ENCODE data around the gene PRKD1. TPM values are rescaled to one million over a fixed set of nuclear protein-coding genes. Genes with fewer than 3 reads are reported as not detected.

Gene PRKD1
- total and polyA plus RNA-seq, 2 donors (not counting 1 experiment from before 2014, with no cell fraction given): 0.03 to 4.3 TPM

DNA sequence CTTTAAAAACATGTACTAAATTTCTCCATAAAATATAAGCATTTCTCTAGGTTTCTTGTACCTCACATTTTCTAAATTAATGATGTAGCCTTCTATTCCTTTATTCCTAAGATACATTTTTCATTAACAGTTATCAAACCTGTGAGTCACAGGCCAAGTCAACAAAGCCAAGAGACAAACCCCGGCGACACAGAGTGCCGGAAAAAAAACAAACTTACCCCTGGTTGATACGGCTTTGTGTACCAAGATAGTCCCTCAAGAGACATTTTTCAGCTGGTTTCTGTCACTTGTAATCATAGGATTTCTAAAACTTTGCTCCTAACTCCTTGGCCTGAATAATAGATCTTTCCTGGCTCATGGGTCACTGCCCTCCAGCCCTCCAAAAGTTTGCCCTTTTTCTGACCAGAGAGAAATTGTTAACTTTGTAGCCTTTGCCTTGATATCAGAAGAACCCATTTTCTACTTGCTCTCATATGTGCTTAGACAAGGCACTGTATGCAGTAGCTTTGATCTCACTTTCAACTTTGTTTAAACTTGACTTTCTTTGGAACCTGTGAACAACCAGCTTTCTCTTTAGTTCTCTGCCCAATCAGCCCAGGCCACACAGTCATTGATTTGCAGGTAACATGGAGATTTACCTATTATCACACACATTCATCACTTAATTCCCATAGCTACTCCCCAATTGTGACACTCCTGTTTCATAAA lies 172.2 kb downstream of the PRKD1 start:
- intact Hi-C loops (cut with micrococcal nuclease): no loop called here
- Histone ChIP-seq H3K4me1 (ENCODE audit: control insufficient read depth in 2 of 2, insufficient read depth in 2 of 2, low read length in 2 of 2) (no peaks in the 10 kb centered on the region), H3K27me3 (replicated peaks in 1 of 4; ENCODE audit: control extremely low read depth in 1 of 4, control insufficient read depth in 3 of 4, insufficient read depth in 4 of 4, low read length in 3 of 4) (no peaks in the 10 kb centered on the region), H3K9me3 (ENCODE audit: control extremely low read depth in 1 of 3, control insufficient read depth in 2 of 3, insufficient read depth in 1 of 3, low read length in 2 of 3) (no peaks in the 10 kb centered on the region), H3K4me3 (ENCODE audit: control extremely low read depth in 1 of 5, extremely low read depth in 1 of 5, insufficient read depth in 1 of 5, low read depth in 2 of 5, low read length in 4 of 5) (no peak overlapping the region), H3K36me3 (replicated peaks in 1 of 2; ENCODE audit: control extremely low read depth in 1 of 2, control insufficient read depth in 1 of 2, extremely low read depth in 1 of 2, insufficient read depth in 2 of 2, low read length in 1 of 2) (no peaks in the 10 kb centered on the region), H4K20me1 (ENCODE audit: control insufficient read depth, insufficient read depth, low read length, poor library complexity, severe bottlenecking) (no peaks in the 10 kb centered on the region), H3K4me2 (replicated peaks; ENCODE audit: low read depth, low read length, poor library complexity, severe bottlenecking) (no peak overlapping the region), H3K9ac (ENCODE audit: low read length) (no peak overlapping the region), H3K79me2 (ENCODE audit: control insufficient read depth, insufficient read depth, low read length) (no peaks in the 10 kb centered on the region), H3K27ac (ENCODE audit: low read length in 2 of 2) (no peak overlapping the region), H2AFZ (ENCODE audit: insufficient read depth, low read depth, low read length, poor library complexity, severe bottlenecking) (no peak overlapping the region)
- Mint-ChIP-seq H3K9me3 (ENCODE audit: insufficient read depth) (peaks cover 5% of the 10 kb centered on the region), H3K4me1 (peaks cover 13% of the 10 kb centered on the region), H3K27ac (no peak overlapping the region), H3K27me3 (no peaks in the 10 kb centered on the region), H3K4me3 (no peak overlapping the region)
- DNase-seq (no peak), ATAC-seq (ENCODE audit: low read depth) (no peak)
- TF ChIP-seq, protein P1, sequence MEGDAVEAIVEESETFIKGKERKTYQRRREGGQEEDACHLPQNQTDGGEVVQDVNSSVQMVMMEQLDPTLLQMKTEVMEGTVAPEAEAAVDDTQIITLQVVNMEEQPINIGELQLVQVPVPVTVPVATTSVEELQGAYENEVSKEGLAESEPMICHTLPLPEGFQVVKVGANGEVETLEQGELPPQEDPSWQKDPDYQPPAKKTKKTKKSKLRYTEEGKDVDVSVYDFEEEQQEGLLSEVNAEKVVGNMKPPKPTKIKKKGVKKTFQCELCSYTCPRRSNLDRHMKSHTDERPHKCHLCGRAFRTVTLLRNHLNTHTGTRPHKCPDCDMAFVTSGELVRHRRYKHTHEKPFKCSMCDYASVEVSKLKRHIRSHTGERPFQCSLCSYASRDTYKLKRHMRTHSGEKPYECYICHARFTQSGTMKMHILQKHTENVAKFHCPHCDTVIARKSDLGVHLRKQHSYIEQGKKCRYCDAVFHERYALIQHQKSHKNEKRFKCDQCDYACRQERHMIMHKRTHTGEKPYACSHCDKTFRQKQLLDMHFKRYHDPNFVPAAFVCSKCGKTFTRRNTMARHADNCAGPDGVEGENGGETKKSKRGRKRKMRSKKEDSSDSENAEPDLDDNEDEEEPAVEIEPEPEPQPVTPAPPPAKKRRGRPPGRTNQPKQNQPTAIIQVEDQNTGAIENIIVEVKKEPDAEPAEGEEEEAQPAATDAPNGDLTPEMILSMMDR (IDR thresholded peaks at IDR 0.05): no peak
- TF ChIP-seq EZH2 (IDR thresholded peaks at IDR 0.05; ENCODE audit: borderline replicate concordance, insufficient read depth, low read depth, low read length, poor library complexity, severe bottlenecking): no peak
- 80% methylated on average over 4 of the region's 4 CpGs for WGBS (ENCODE audit: insufficient coverage)
- POLR2A ChIA-PET: no interaction called here
- CTCF ChIA-PET: no interaction called here

DNA sequence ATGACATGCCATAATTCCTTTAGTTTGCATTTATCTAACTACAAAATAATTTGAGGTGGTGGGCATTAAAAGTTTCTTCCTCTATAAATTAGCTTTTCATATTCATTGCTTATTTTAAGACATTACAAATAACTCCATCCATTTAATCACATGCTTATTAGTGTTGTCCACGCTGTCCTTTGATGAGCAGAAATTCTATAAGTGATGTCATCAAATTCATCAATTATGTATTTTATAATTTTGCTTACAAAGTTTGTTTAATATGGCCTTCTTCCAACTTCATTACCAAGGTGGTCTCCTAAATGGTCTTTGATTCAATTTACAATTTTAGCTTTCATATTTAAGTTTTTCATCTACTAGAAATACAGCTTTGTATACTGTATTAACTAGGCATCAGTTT lies 173.5 kb downstream of the PRKD1 start:
- no peaks in the 10 kb centered on the region for H4K20me1 ChIP-seq (ENCODE audit: control insufficient read depth, insufficient read depth, low read length, poor library complexity, severe bottlenecking)
- no CpG with 5 or more reads among the region's 1 CpG for WGBS (ENCODE audit: insufficient coverage)
- H3K4me3 ChIP-seq (ENCODE audit: control extremely low read depth in 1 of 5, extremely low read depth in 1 of 5, insufficient read depth in 1 of 5, low read depth in 2 of 5, low read length in 4 of 5): no peak overlapping the region
- no peak for TF ChIP-seq EZH2 (IDR thresholded peaks at IDR 0.05; ENCODE audit: borderline replicate concordance, insufficient read depth, low read depth, low read length, poor library complexity, severe bottlenecking)
- TF ChIP-seq, protein P1 (IDR thresholded peaks at IDR 0.05): no peak
- CTCF ChIA-PET: no interaction called here
- Mint-ChIP-seq H3K4me3 (no peak overlapping the region), H3K27me3 (no peaks in the 10 kb centered on the region), H3K9me3 (ENCODE audit: insufficient read depth) (peaks cover 5% of the 10 kb centered on the region), H3K4me1 (peaks cover 7% of the 10 kb centered on the region), H3K27ac (no peak overlapping the region)
- H3K9ac ChIP-seq (ENCODE audit: low read length): no peak overlapping the region
- DNase-seq (no peak), ATAC-seq (ENCODE audit: low read depth) (no peak)
- H3K9me3 ChIP-seq (ENCODE audit: control extremely low read depth in 1 of 3, control insufficient read depth in 2 of 3, insufficient read depth in 1 of 3, low read length in 2 of 3): no peaks in the 10 kb centered on the region
- no peaks in the 10 kb centered on the region for H3K27me3 ChIP-seq (replicated peaks in 1 of 4; ENCODE audit: control extremely low read depth in 1 of 4, control insufficient read depth in 3 of 4, insufficient read depth in 4 of 4, low read length in 3 of 4)
- POLR2A ChIA-PET: no interaction called here
- H3K27ac ChIP-seq (ENCODE audit: low read length in 2 of 2): no peak overlapping the region
- no peaks in the 10 kb centered on the region for H3K4me1 ChIP-seq (ENCODE audit: control insufficient read depth in 2 of 2, insufficient read depth in 2 of 2, low read length in 2 of 2)
- H2AFZ ChIP-seq (ENCODE audit: insufficient read depth, low read depth, low read length, poor library complexity, severe bottlenecking): no peak overlapping the region
- H3K36me3 ChIP-seq (replicated peaks in 1 of 2; ENCODE audit: control extremely low read depth in 1 of 2, control insufficient read depth in 1 of 2, extremely low read depth in 1 of 2, insufficient read depth in 2 of 2, low read length in 1 of 2): no peaks in the 10 kb centered on the region
- no peak overlapping the region for H3K4me2 ChIP-seq (replicated peaks; ENCODE audit: low read depth, low read length, poor library complexity, severe bottlenecking)
- H3K79me2 ChIP-seq (ENCODE audit: control insufficient read depth, insufficient read depth, low read length): no peaks in the 10 kb centered on the region
- intact Hi-C loops (cut with micrococcal nuclease): no loop called here
